K562 (cell line): ENCODE results near the gene MBD2. TPM values are rescaled to one million over a fixed set of nuclear protein-coding genes. Genes with fewer than 3 reads are reported as not detected.

Experiments
- ATAC-seq: fragments of 200-7000 bp; cut with Tn5 transposase; 3 replicates; pipeline ENCODE4 v1.9.1; 2020; ENCODE audit warnings: moderate library complexity
- BruUV-seq: library from RNA; stranded (reverse); fragments of 400-500 nt; replicated peaks from 2 replicates; lab custom pipeline; 2021; lab: Mats Ljungman, UMichigan
- CTCF ChIA-PET: fragments of 300-600 bp; formaldehyde crosslinking; extraction: SDS; loops from one replicate; lab custom pipeline; 2021; ENCODE audit warnings: low intra/inter-chr PET ratio; lab: Yijun Ruan, JAX
- POLR2A ChIA-PET: fragments of 300-600, 350-650 bp; sonication (Branson Sonifier 250); formaldehyde crosslinking; extraction: SDS; loops from one replicate; lab custom pipeline; 2021; ENCODE audit warnings: antibody characterized with exemption, inconsistent platforms; lab: Yijun Ruan, JAX
- DNase-seq, 4 experiments: peaks; one replicate each; pipeline versions ENCODE4 v3.0.0 to v3.0.0-alpha.2; 2011 to 2018; ENCODE audit warnings: low spot score in 3 of 4, mixed read lengths in 3 of 4; ENCODE audit errors: extremely low read depth in 1 of 4
- FAIRE-seq: peaks from 2 replicates; lab custom pipeline; 2011; peaks lifted over from hg19 to GRCh38; lab: Jason Lieb, UNC
- H2AFZ ChIP-seq: 2 replicates; pipeline ENCODE4 v1.6.0; 2011; ENCODE audit warnings: low read depth, low read length, control low read depth, inconsistent platforms
- H3K27ac ChIP-seq: fragments of 200-600 bp; 3 replicates; pipeline ENCODE4 v1.8.0; 2011; ENCODE audit warnings: low read depth, mild to moderate bottlenecking, control low read depth, inconsistent platforms, low read length, moderate library complexity, mixed read lengths; ENCODE audit errors: extremely low read depth
- H3K27me3 ChIP-seq, 2 experiments: fragments of 300-600 bp in 1 of 2; 2 replicates in 1 of 2; 3 replicates in 1 of 2; pipeline versions ENCODE4 v1.6.0 to v1.8.0; 2011; ENCODE audit warnings: inconsistent platforms in 2 of 2, low read length in 2 of 2, mild to moderate bottlenecking in 1 of 2, mixed read lengths in 1 of 2, moderate library complexity in 1 of 2; ENCODE audit not compliant: control insufficient read depth in 2 of 2, insufficient read depth in 2 of 2
- H3K36me3 ChIP-seq: fragments of 300-600 bp; 3 replicates; pipeline ENCODE4 v1.8.0; 2011; ENCODE audit warnings: mild to moderate bottlenecking, low read length, inconsistent platforms; ENCODE audit not compliant: control insufficient read depth, insufficient read depth
- H3K4me1 ChIP-seq, 2 experiments: fragments of 200-600 bp in 1 of 2; replicated peaks in 1 of 2; 2 replicates in 1 of 2; 3 replicates in 1 of 2; pipeline versions ENCODE4 v1.5.1 to v1.8.0; 2011; ENCODE audit warnings: inconsistent platforms in 2 of 2, low read length in 2 of 2, mild to moderate bottlenecking in 1 of 2, mixed read lengths in 1 of 2, moderate library complexity in 1 of 2; ENCODE audit not compliant: control insufficient read depth in 2 of 2, insufficient read depth in 2 of 2
- H3K4me2 ChIP-seq: 2 replicates; pipeline ENCODE4 v1.6.1; 2011; ENCODE audit warnings: low read length, control low read depth, inconsistent platforms, mixed read lengths; ENCODE audit not compliant: insufficient read depth
- H3K4me3 ChIP-seq: fragments of 200-600 bp; sonication (generic), shearing (Covaris generic); 2 replicates; pipeline ENCODE4 v1.5.1; 2016; ENCODE audit warnings: control low read depth, inconsistent platforms
- H3K79me2 ChIP-seq: fragments of 200-600 bp; 3 replicates; pipeline ENCODE4 v1.8.0; 2011; ENCODE audit warnings: low read length, inconsistent platforms; ENCODE audit not compliant: control insufficient read depth, insufficient read depth
- H3K9ac ChIP-seq, 2 experiments: 2 replicates each; pipeline versions ENCODE4 v1.6.0 to v1.6.1; 2011; ENCODE audit warnings: low read depth in 2 of 2, low read length in 2 of 2, control low read depth in 1 of 2, inconsistent platforms in 1 of 2, mild to moderate bottlenecking in 1 of 2, mixed read lengths in 1 of 2; ENCODE audit not compliant: insufficient read depth in 1 of 2
- H3K9me1 ChIP-seq: one replicate; pipeline ENCODE4 v1.6.0; 2011; ENCODE audit warnings: inconsistent platforms, mild to moderate bottlenecking, low read length, moderate library complexity; ENCODE audit not compliant: control insufficient read depth, insufficient read depth
- H3K9me3 ChIP-seq: replicated peaks from 2 replicates; pipeline ENCODE4 v1.5.1; 2011; ENCODE audit warnings: low read depth, low read length, inconsistent platforms; ENCODE audit not compliant: control insufficient read depth, insufficient read depth
- H4K20me1 ChIP-seq: replicated peaks from 2 replicates; pipeline ENCODE4 v1.6.1; 2011; ENCODE audit warnings: low read length, inconsistent platforms, mixed read lengths; ENCODE audit not compliant: control insufficient read depth, insufficient read depth
- ARHGAP35 ChIP-seq: fragments of 450-650 bp; IDR thresholded peaks from 2 replicates; pipeline ENCODE4 v1.6.1; 2018; ENCODE audit not compliant: partially characterized antibody
- CC2D1A ChIP-seq: fragments of 450-650 bp; IDR thresholded peaks from 2 replicates; pipeline ENCODE4 v1.6.1; 2017; ENCODE audit warnings: mild to moderate bottlenecking
- CEBPB ChIP-seq: fragments of 450-650 bp; IDR thresholded peaks from 2 replicates; pipeline ENCODE4 v1.6.1; 2016; ENCODE audit warnings: missing genetic modification characterization, missing compliant biosample characterization
- CEBPG ChIP-seq, 3 experiments: fragments of 200-800 bp in 1 of 3; sonication (Bioruptor generic) in 1 of 3; sonication (generic) in 1 of 3; formaldehyde crosslinking in 1 of 3; IDR thresholded peaks in 2 of 3; conservative IDR thresholded peaks in 1 of 3; 2 replicates each; pipeline versions ENCODE4 v1.6.1 to v1.8.0; 2016 to 2022; ENCODE audit warnings: missing compliant biosample characterization in 2 of 3, missing genetic modification characterization in 2 of 3, mild to moderate bottlenecking in 1 of 3, missing genetic modification reagents in 1 of 3
- GTF2E2 ChIP-seq: fragments of 200-800 bp; sonication (Bioruptor generic); IDR thresholded peaks from 2 replicates; pipeline ENCODE4 v1.6.1; 2016; ENCODE audit warnings: missing genetic modification characterization, missing compliant biosample characterization
- NFRKB ChIP-seq: fragments of 450-650 bp; IDR thresholded peaks from 2 replicates; pipeline ENCODE4 v1.6.1; 2016; ENCODE audit warnings: low read depth
- NR2C2 ChIP-seq, 2 experiments: fragments of 200-800 bp in 1 of 2; sonication (Bioruptor generic) in 1 of 2; sonication (generic) in 1 of 2; formaldehyde crosslinking in 1 of 2; IDR thresholded peaks; 2 replicates each; pipeline versions ENCODE4 v1.6.1 to v1.8.0; 2016 to 2022; ENCODE audit warnings: mild to moderate bottlenecking in 1 of 2, missing compliant biosample characterization in 1 of 2, missing genetic modification characterization in 1 of 2, missing genetic modification reagents in 1 of 2
- SIRT6 ChIP-seq: IDR thresholded peaks from one replicate; pipeline ENCODE4 v1.6.1; 2012; ENCODE audit warnings: low read depth, mild to moderate bottlenecking, control low read depth, inconsistent platforms, low read length, moderate library complexity
- STAT5B ChIP-seq: fragments of 250-450 bp; sonication (Bioruptor Pico); IDR thresholded peaks from 2 replicates; pipeline ENCODE4 v1.8.0; 2021; ENCODE audit warnings: mild to moderate bottlenecking, inconsistent platforms
- TARDBP ChIP-seq: fragments of 450-650 bp; IDR thresholded peaks from 2 replicates; pipeline ENCODE4 v1.6.1; 2016
- ZFP1 ChIP-seq: fragments of 450-650 bp; formaldehyde crosslinking; IDR thresholded peaks from 2 replicates; pipeline ENCODE4 v1.4.0; 2020; ENCODE audit warnings: mild to moderate bottlenecking, mixed read lengths
- ZFX ChIP-seq: sonication (generic); formaldehyde crosslinking; IDR thresholded peaks from 2 replicates; pipeline ENCODE4 v1.8.0; 2022; ENCODE audit warnings: mild to moderate bottlenecking, missing genetic modification reagents, moderate library complexity
- ZNF431 ChIP-seq: sonication (generic); formaldehyde crosslinking; IDR thresholded peaks from 2 replicates; pipeline ENCODE4 v1.8.0; 2022; ENCODE audit warnings: mild to moderate bottlenecking, missing genetic modification reagents
- ZNF584 ChIP-seq: fragments of 200-800 bp; sonication (Bioruptor generic); IDR thresholded peaks from 2 replicates; pipeline ENCODE4 v1.6.1; 2016; ENCODE audit warnings: low read depth, mild to moderate bottlenecking, missing genetic modification characterization, missing compliant biosample characterization
- ZNF589 ChIP-seq: fragments of 200-800 bp; sonication (Bioruptor generic); IDR thresholded peaks from 2 replicates; pipeline ENCODE4 v1.6.1; 2016; ENCODE audit warnings: low read depth, missing genetic modification characterization, missing compliant biosample characterization
- ZNF740 ChIP-seq, 3 experiments: fragments of 200-800 bp in 1 of 3; sonication (Bioruptor generic) in 1 of 3; sonication (generic) in 1 of 3; formaldehyde crosslinking in 1 of 3; IDR thresholded peaks; 2 replicates each; pipeline versions ENCODE4 v1.6.1 to v1.8.0; 2016 to 2022; ENCODE audit warnings: mild to moderate bottlenecking in 2 of 3, missing compliant biosample characterization in 2 of 3, missing genetic modification characterization in 2 of 3, missing genetic modification reagents in 1 of 3
- ZNF79 ChIP-seq: fragments of 250-450 bp; sonication (Bioruptor Pico); IDR thresholded peaks from 2 replicates; pipeline ENCODE4 v1.4.0; 2020; ENCODE audit warnings: low read depth, mild to moderate bottlenecking, moderate library complexity
- WGBS: fragments of 100-300 bp; shearing (Covaris generic); methylation state at CpG from one replicate; pipeline ENCODE4 v1.1.6; 2016; ENCODE audit warnings: low coverage, mixed read lengths; ENCODE audit not compliant: insufficient coverage; ENCODE audit errors: missing lambda C conversion rate; 5-methylcytosine and 5-hydroxymethylcytosine counted together
- in situ Hi-C: fragments of 300-500 bp; cut with MboI; formaldehyde crosslinking; loops from 4 replicates; pipeline ENCODE4 v1.15.0; 2018; ENCODE audit warnings: inconsistent platforms, mixed read lengths
- intact Hi-C: fragments of 100-400 bp; cut with micrococcal nuclease; formaldehyde crosslinking; loops from 2 replicates; pipeline ENCODE4 v1.14.2; 2022
- polyA plus RNA-seq, 8 experiments: library from polyadenylated mRNA; depleted of rRNA in 4 of 8; stranded (reverse) in 5 of 8; unstranded in 3 of 8; fragments of >200 nt; fragmentation: Nextera tagmentation in 2 of 8; fragmentation: Illumina TruSeq in 1 of 8; extraction: Ambion mirVana in 2 of 8; extraction: Trizol in 1 of 8; gene quantifications; 2 replicates each; pipeline versions ENCODE4 v1.2.1 to v1.2.3, GENCODE V29; 2011 to 2014; ENCODE audit warnings: inconsistent platforms in 1 of 8, missing spikeins in 1 of 8
- total RNA-seq, 7 experiments: library from RNA; depleted of rRNA in 6 of 7; stranded (reverse); fragments of >200 nt in 6 of 7; fragmentation: Illumina TruSeq in 2 of 7; extraction: Trizol in 2 of 7; gene quantifications; 2 replicates each; pipeline versions ENCODE4 v1.2.1 to v1.2.3, GENCODE V29; 2011 to 2021; ENCODE audit warnings: low replicate concordance in 1 of 7
- TF ChIP-seq, protein P1 (sequence below): sonication (generic); formaldehyde crosslinking; IDR thresholded peaks from 2 replicates; pipeline ENCODE4 v1.9.0; 2022; ENCODE audit warnings: mild to moderate bottlenecking, missing genetic modification reagents

Gene MBD2
- total and polyA plus RNA-seq, 9 of the 15 experiments (the other 6 are each of a cell fraction or from before 2014, with no cell fraction given): 4.4 to 40.2 (median 13.9) TPM

DNA sequence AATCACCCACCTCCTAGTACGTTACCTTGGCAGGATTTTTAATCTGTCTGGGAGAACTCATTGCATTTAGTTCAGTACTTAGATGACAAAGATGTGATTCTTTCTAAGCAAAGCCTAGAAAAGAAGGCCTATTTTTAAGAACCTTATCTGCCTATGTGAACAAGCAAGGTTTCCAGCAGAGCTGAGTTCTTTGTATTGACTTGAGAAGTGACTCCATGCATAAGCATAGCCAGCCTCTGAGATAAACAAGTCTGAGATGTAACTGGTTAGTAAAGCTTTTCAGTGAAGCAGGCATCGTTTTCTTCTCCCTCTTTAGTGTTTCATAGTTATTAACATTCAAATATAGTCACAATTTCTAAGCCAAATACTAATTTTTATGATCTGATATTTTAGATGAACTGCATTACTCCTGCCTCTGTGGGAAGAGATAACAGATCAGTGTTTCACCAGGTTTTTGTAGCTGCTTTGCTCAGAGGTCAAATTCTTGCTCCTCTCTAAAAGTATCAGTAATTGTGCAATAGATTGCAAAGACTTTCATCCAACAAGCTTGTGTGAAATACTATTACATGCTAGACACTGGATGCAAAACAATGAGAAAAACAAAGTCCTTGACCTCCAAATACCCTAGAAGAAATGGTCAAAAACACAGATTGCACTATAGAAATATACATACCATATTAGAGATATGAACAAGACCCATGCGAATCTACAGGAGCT lies 107.8 kb downstream of the MBD2 start:
- FAIRE-seq: no peak
- ChIA-PET POLR2A (no interaction called here), CTCF (no interaction called here)
- 0% methylated on average over 3 of the region's 3 CpGs for WGBS
- no peak for DNase-seq
- H3K9me1 ChIP-seq: no peaks in the 10 kb centered on the region
- no peak overlapping the region for H2AFZ ChIP-seq
- no peaks in the 10 kb centered on the region for H4K20me1 ChIP-seq
- H3K36me3 ChIP-seq: no peaks in the 10 kb centered on the region
- H3K27ac ChIP-seq: no peak overlapping the region
- no peak overlapping the region for H3K4me3 ChIP-seq
- no peaks in the 10 kb centered on the region for H3K4me1 ChIP-seq
- in situ Hi-C loops: loop anchor here (25.0 kb wide), 1 partner anchor 554 kb away; no protein-coding TSS in a partner anchor
- BruUV-seq: no TSS peak
- no peaks in the 10 kb centered on the region for H3K27me3 ChIP-seq
- H3K4me2 ChIP-seq: no peak overlapping the region
- no peaks in the 10 kb centered on the region for H3K79me2 ChIP-seq
- intact Hi-C loops: no loop called here
- H3K9me3 ChIP-seq: no peaks in the 10 kb centered on the region
- no peak overlapping the region for H3K9ac ChIP-seq
- ATAC-seq: no peak
- TF ChIP-seq ARHGAP35: no peak
- no peak for TF ChIP-seq CC2D1A
- TF ChIP-seq ZNF79: 0 out of 2 replicates have a peak, but pooled peaks have one; percentile 19
- no peak for TF ChIP-seq ZNF431 (CRISPR knock-in tag)
- no peak for TF ChIP-seq CEBPG (CRISPR knock-in tag; IDR thresholded peaks at IDR 0.05)
- TF ChIP-seq CEBPG (tag; conservative IDR thresholded peaks at IDR 0.05 in 1 of 2, IDR thresholded peaks at IDR 0.05 in 1 of 2): peak; percentile 78 to 82
- no peak for TF ChIP-seq NFRKB
- no peak for TF ChIP-seq ZFP1
- peak; percentile 45; the same call in 1 of the 2 replicates for TF ChIP-seq CEBPB (tag)
- no peak for TF ChIP-seq SIRT6
- TF ChIP-seq ZNF740 (CRISPR knock-in tag; IDR thresholded peaks at IDR 0.05): no peak
- TF ChIP-seq ZNF740 (tag; IDR thresholded peaks at IDR 0.05): no peak
- no peak for TF ChIP-seq TARDBP
- TF ChIP-seq ZFX (CRISPR knock-in tag): no peak
- TF ChIP-seq NR2C2 (CRISPR knock-in tag; IDR thresholded peaks at IDR 0.05): no peak
- TF ChIP-seq NR2C2 (tag; IDR thresholded peaks at IDR 0.05): peak; percentile 16; the same call in 1 of the 2 replicates
- peak; percentile 19; the same call in 1 of the 2 replicates for TF ChIP-seq GTF2E2
- 0 out of 2 replicates have a peak, but pooled peaks have one; percentile 61 for TF ChIP-seq ZNF589 (CRISPR knock-in tag)
- no peak for TF ChIP-seq STAT5B
- TF ChIP-seq ZNF584 (CRISPR knock-in tag): no peak; the same call in 1 of the 2 replicates
- TF ChIP-seq, protein P1, sequence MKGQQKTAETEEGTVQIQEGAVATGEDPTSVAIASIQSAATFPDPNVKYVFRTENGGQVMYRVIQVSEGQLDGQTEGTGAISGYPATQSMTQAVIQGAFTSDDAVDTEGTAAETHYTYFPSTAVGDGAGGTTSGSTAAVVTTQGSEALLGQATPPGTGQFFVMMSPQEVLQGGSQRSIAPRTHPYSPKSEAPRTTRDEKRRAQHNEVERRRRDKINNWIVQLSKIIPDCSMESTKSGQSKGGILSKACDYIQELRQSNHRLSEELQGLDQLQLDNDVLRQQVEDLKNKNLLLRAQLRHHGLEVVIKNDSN (CRISPR knock-in tag): no peak
